ENCODE data around the gene MYO16.

Gene MYO16

GRCh38 chr13:108725471-108725870, 96.1 kb downstream of the MYO16 start:
- H3K4me3 ChIP-seq (ENCODE audit: low read depth, low read length) = no peak overlapping the region
- TF ChIP-seq, protein P1, sequence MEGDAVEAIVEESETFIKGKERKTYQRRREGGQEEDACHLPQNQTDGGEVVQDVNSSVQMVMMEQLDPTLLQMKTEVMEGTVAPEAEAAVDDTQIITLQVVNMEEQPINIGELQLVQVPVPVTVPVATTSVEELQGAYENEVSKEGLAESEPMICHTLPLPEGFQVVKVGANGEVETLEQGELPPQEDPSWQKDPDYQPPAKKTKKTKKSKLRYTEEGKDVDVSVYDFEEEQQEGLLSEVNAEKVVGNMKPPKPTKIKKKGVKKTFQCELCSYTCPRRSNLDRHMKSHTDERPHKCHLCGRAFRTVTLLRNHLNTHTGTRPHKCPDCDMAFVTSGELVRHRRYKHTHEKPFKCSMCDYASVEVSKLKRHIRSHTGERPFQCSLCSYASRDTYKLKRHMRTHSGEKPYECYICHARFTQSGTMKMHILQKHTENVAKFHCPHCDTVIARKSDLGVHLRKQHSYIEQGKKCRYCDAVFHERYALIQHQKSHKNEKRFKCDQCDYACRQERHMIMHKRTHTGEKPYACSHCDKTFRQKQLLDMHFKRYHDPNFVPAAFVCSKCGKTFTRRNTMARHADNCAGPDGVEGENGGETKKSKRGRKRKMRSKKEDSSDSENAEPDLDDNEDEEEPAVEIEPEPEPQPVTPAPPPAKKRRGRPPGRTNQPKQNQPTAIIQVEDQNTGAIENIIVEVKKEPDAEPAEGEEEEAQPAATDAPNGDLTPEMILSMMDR (conservative IDR thresholded peaks at IDR 0.05; ENCODE audit: low read depth, low read length) = no peak
- no peak for DNase-seq (ENCODE audit: low read depth)

DNA sequence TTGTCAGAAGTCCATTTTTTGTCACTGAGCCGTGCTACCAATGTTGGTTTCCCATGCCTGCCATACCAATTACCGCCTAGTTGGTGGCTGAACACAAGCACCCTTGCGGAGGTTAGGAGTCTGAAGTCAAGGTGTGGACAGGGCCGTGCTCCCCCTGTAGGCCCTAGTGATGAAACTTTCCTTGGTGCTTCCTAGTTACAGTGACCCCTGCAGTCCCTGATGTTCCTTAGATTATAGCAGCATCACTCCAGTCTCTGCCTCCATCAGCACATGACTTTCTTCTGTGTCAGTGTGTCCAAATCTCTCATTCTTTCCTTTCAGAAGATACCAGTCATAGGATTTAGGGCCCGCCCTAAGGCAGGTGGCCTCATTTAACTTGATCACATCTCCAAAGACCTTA, 99.0 kb downstream of the MYO16 start:
- no peak overlapping the region for H3K4me3 ChIP-seq (ENCODE audit: low read depth, low read length)
- no peak for DNase-seq (ENCODE audit: low read depth)
- TF ChIP-seq, protein P1 (conservative IDR thresholded peaks at IDR 0.05; ENCODE audit: low read depth, low read length) = no peak

DNA sequence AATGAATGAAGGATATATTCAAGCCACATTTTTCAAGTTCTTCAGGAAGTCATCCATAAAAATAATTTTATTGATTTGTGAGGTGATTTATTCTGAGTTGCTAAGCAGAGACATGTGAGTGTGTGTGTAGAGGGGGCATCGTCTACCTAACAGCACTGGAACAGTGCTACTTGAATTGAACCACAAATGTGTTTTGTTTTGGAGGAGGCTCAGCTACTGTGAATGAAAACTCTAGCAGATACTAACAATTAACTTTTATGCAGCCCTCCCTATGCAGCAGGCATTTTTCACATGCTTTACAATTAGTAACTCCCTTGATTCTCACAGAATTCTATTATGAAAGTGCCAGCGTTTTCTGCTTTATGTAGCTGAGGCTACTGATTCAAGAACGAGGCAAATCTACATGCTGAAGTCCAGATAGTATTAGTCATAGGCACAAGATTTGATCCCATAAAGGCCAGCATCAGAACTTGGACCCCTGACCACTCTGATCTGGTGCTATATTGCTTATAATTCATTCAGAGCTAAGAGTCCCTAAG, 103.7 kb downstream of the MYO16 start:
- TF ChIP-seq, protein P1 (conservative IDR thresholded peaks at IDR 0.05; ENCODE audit: low read depth, low read length) = no peak
- H3K4me3 ChIP-seq (ENCODE audit: low read depth, low read length) = no peak overlapping the region
- DNase-seq (ENCODE audit: low read depth) = peak; percentile 11

- DNase-seq (ENCODE audit: low read depth) = no peak
- TF ChIP-seq, protein P1 (conservative IDR thresholded peaks at IDR 0.05; ENCODE audit: low read depth, low read length) = no peak
- no peak overlapping the region for H3K4me3 ChIP-seq (ENCODE audit: low read depth, low read length)
Measured at GRCh38 chr13:108734676-108735075, 105.3 kb downstream of the MYO16 start.

DNA sequence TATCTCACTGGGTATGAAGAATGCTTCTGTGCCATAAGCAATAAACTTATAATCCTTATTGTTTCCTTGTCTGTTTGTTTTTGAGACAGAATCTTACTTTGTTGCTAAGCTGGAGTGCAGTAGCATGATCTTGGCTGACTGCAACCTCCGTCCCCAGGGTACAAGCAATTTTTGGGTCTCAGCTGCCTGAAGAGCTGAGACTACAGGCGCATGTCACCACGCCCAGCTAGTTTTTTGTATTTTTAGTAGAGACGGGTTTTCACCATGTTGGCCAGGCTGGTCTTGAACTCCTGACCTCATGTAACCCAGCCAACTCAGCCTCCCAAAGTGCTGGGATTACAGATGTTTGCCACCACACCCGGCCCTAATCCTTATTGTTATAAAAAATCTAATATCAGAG, 112.5 kb downstream of the MYO16 start:
- no peak for DNase-seq (ENCODE audit: low read depth)
- TF ChIP-seq, protein P1 (conservative IDR thresholded peaks at IDR 0.05; ENCODE audit: low read depth, low read length) = no peak
- no peak overlapping the region for H3K4me3 ChIP-seq (ENCODE audit: low read depth, low read length)

DNA sequence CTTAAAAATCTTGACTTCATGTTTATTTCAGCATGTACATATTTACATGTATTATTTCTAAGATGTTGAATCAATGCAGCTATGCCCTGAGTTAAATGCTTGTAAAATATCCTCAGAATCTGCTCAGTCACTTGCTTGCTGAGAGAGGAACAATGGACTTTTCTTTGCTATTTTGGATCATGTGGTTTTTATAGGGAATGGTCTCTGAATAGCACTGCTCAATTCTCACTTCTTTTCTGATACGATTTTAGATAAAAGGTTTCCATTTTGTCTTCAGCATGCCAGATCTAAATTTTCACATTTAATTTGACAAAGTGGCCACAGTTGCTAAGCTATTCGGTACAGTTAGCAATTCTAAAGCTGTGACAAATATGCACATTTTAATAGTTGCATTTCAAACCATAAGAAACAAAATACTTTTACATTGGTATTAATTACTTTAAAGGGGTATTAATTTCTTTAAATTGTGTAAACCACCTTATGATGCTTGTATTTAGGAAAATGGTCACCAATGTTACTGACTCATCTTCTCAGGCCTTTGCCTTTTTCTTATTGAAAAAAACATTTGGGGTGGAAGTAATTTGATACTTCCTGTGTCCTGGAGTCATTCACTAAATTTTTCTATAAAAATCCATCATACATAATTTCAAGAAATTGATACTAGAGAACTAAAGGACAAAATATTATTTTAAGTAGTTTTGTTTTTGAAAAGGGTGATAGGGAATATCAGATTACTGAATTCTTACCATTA, 113.5 kb downstream of the MYO16 start:
- no peak overlapping the region for H3K4me3 ChIP-seq (ENCODE audit: low read depth, low read length)
- TF ChIP-seq, protein P1 (conservative IDR thresholded peaks at IDR 0.05; ENCODE audit: low read depth, low read length) = no peak
- peak; percentile 33 for DNase-seq (ENCODE audit: low read depth)

- no peak overlapping the region for H3K4me3 ChIP-seq (ENCODE audit: low read depth, low read length)
- DNase-seq (ENCODE audit: low read depth) = no peak
- TF ChIP-seq, protein P1 (conservative IDR thresholded peaks at IDR 0.05; ENCODE audit: low read depth, low read length) = no peak
Measured at GRCh38 chr13:108743522-108743921, 114.1 kb downstream of the MYO16 start.
